PC-3 (cell line): ENCODE measurements around the gene MELK. TPM values are rescaled to one million over a fixed set of nuclear protein-coding genes. Genes with fewer than 3 reads are reported as not detected.

Experiments used
- ATAC-seq: fragments of 200-7000 bp; cut with Tn5 transposase; 2 replicates; pipeline ENCODE4 v1.9.1; 2020; ENCODE audit warnings: mild to moderate bottlenecking, moderate library complexity
- BruUV-seq: library from RNA; stranded (reverse); fragments of 400-500 nt; replicated peaks from 2 replicates; lab custom pipeline; 2021; lab: Mats Ljungman, UMichigan
- CTCF ChIA-PET: fragments of 300-600 bp; sonication (Branson Sonifier 250); formaldehyde crosslinking; loops from one replicate; lab custom pipeline; 2022; ENCODE audit warnings: antibody characterized with exemption; lab: Charles Lee
- POLR2A ChIA-PET: fragments of 300-600 bp; sonication (Branson Sonifier 250); formaldehyde crosslinking; loops from one replicate; lab custom pipeline; 2022; ENCODE audit warnings: antibody characterized with exemption; ENCODE audit not compliant: unreplicated experiment; lab: Charles Lee
- DNase-seq: peaks from one replicate; pipeline ENCODE4 v3.0.0-alpha.2; 2015
- H2AFZ ChIP-seq: fragments of 300-600 bp; sonication (generic); 2 replicates; pipeline ENCODE4 v1.6.0; 2016; ENCODE audit warnings: antibody characterized with exemption, low read length
- H3F3A ChIP-seq: fragments of 300-600 bp; sonication (generic); one replicate; pipeline ENCODE4 v1.6.0; 2017; ENCODE audit warnings: antibody characterized with exemption, low read length, control low read depth, mild to moderate bottlenecking; ENCODE audit not compliant: unreplicated experiment
- H3K27ac ChIP-seq: fragments of 300-600 bp; sonication (generic); 2 replicates; pipeline ENCODE4 v1.5.1; 2016; ENCODE audit warnings: mild to moderate bottlenecking, low read length
- H3K27me3 ChIP-seq: fragments of 300-600 bp; sonication (generic); 2 replicates; pipeline ENCODE4 v1.6.1; 2016; ENCODE audit warnings: low read length, mixed read lengths
- H3K36me3 ChIP-seq: fragments of 300-600 bp; sonication (generic); 2 replicates; pipeline ENCODE4 v1.6.1; 2016; ENCODE audit warnings: low read depth, mixed run types, low read length, mixed read lengths
- H3K4me1 ChIP-seq: fragments of 300-600 bp; sonication (generic); 2 replicates; pipeline ENCODE4 v1.5.1; 2016; ENCODE audit warnings: low read length; ENCODE audit not compliant: insufficient read depth
- H3K4me2 ChIP-seq: fragments of 300-600 bp; sonication (generic); 2 replicates; pipeline ENCODE4 v1.6.0; 2016; ENCODE audit warnings: low read length
- H3K4me3 ChIP-seq: fragments of 300-600 bp; sonication (generic); 2 replicates; pipeline ENCODE4 v1.5.1; 2016; ENCODE audit warnings: mild to moderate bottlenecking, low read length, mixed read lengths
- H3K79me2 ChIP-seq: fragments of 300-600 bp; sonication (generic); 2 replicates; pipeline ENCODE4 v1.6.1; 2017; ENCODE audit warnings: low read length, mixed read lengths
- H3K9ac ChIP-seq: fragments of 300-600 bp; sonication (generic); 2 replicates; pipeline ENCODE4 v1.6.0; 2016; ENCODE audit warnings: mild to moderate bottlenecking, low read length
- H3K9me2 ChIP-seq: fragments of 300-600 bp; sonication (generic); replicated peaks from 2 replicates; pipeline ENCODE4 v1.6.1; 2016; ENCODE audit warnings: mixed run types, low read length, mixed read lengths
- H3K9me3 ChIP-seq: fragments of 300-600 bp; sonication (generic); 2 replicates; pipeline ENCODE4 v1.6.1; 2016; ENCODE audit warnings: low read length, mixed read lengths
- H4K20me1 ChIP-seq: fragments of 300-600 bp; sonication (generic); 2 replicates; pipeline ENCODE4 v1.6.1; 2016; ENCODE audit warnings: low read length, mixed read lengths
- EZH2 ChIP-seq: fragments of 300-600 bp; sonication (generic); IDR thresholded peaks from one replicate; pipeline ENCODE4 v1.6.1; 2017; ENCODE audit warnings: antibody characterized with exemption, mild to moderate bottlenecking, low read length; ENCODE audit not compliant: unreplicated experiment
- EZH2phosphoT487 ChIP-seq: fragments of 300-600 bp; sonication (generic); IDR thresholded peaks from 2 replicates; pipeline ENCODE4 v1.6.1; 2018; ENCODE audit warnings: mild to moderate bottlenecking, antibody characterized with exemption, low read length, borderline replicate concordance
- intact Hi-C: fragments of 100-400 bp; cut with micrococcal nuclease; formaldehyde crosslinking; loops from 2 replicates; pipeline ENCODE4 v1.9.0; 2023
- total RNA-seq: library from RNA; depleted of rRNA; stranded (reverse); fragments of >200 nt; gene quantifications from 2 replicates; pipeline ENCODE4 v1.2.3, GENCODE V29; 2014
- TF ChIP-seq, protein P1 (sequence below): fragments of 300-600 bp; sonication (generic); conservative IDR thresholded peaks from 2 replicates; pipeline ENCODE4 v1.5.1; 2017; ENCODE audit warnings: antibody characterized with exemption, low read depth, mild to moderate bottlenecking, low read length

Gene MELK
- total RNA-seq, 1 experiment from 2014 or later = 40.8 TPM

DNA sequence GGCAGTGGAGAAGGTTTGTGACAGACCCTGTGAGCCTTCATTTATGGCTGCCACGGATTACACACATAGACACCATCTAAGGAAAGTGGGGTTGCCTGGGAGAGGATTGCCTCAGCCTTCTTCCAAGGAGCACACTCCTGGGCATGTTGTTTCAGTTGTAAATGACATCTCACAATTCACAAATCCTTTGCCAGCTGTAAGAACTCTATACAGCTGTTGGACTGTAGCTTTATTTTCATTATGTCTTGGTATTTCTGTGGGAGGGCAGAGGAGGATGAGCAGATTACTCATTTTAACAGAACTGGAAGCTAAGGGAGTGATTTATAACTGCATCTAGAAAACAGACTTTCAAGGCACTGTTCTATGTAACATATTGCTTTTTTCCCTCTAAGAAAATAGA lies 25.6 kb downstream of the MELK start:
- Histone ChIP-seq H3K9ac (no peak overlapping the region), H3K79me2 (peaks cover 3% of the 10 kb centered on the region; the same call in 1 of the 2 replicates), H3K27ac (no peak overlapping the region), H3K9me2 (no peaks in the 10 kb centered on the region), H3K4me2 (no peak overlapping the region), H3K9me3 (no peaks in the 10 kb centered on the region), H3K27me3 (no peaks in the 10 kb centered on the region), H4K20me1 (no peaks in the 10 kb centered on the region), H2AFZ (no peak overlapping the region), H3K36me3 (peaks cover 32% of the 10 kb centered on the region), H3K4me3 (no peak overlapping the region), H3F3A (no peaks in the 10 kb centered on the region), H3K4me1 (no peaks in the 10 kb centered on the region)
- BruUV-seq = no TSS peak
- CTCF ChIA-PET = no interaction called here
- DNase-seq (no peak), ATAC-seq (no peak)
- TF ChIP-seq, protein P1, sequence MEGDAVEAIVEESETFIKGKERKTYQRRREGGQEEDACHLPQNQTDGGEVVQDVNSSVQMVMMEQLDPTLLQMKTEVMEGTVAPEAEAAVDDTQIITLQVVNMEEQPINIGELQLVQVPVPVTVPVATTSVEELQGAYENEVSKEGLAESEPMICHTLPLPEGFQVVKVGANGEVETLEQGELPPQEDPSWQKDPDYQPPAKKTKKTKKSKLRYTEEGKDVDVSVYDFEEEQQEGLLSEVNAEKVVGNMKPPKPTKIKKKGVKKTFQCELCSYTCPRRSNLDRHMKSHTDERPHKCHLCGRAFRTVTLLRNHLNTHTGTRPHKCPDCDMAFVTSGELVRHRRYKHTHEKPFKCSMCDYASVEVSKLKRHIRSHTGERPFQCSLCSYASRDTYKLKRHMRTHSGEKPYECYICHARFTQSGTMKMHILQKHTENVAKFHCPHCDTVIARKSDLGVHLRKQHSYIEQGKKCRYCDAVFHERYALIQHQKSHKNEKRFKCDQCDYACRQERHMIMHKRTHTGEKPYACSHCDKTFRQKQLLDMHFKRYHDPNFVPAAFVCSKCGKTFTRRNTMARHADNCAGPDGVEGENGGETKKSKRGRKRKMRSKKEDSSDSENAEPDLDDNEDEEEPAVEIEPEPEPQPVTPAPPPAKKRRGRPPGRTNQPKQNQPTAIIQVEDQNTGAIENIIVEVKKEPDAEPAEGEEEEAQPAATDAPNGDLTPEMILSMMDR = no peak
- no peak for TF ChIP-seq EZH2phosphoT487
- TF ChIP-seq EZH2 = no peak
- POLR2A ChIA-PET = no interaction called here
- intact Hi-C loops = no loop called here

DNA sequence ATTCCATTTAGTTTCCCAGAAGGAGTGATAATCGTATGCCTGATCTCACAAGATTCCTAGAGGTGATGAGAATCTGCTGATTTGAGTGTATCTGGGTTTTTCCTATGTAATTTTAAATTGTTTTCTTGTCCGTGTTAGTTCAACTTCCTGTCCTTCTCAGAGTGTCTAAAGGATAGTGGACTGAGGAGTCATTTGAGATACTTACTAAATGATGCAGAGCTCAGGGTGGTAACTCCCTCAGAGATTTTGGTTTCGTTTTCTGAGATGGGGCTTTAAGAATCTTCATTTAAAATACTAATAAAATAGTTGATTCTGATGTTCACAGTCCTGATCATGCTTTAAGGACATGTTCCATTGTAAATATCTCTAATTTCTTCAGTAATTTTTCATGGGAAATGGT lies 30.3 kb downstream of the MELK start:
- BruUV-seq = no TSS peak
- no peak overlapping the region for H2AFZ ChIP-seq
- H3K4me1 ChIP-seq = no peaks in the 10 kb centered on the region
- H3K9me2 ChIP-seq = no peaks in the 10 kb centered on the region
- H3K79me2 ChIP-seq = peaks cover 3% of the 10 kb centered on the region; the same call in 1 of the 2 replicates
- no peaks in the 10 kb centered on the region for H3K27me3 ChIP-seq
- H3K4me2 ChIP-seq = no peak overlapping the region
- peaks cover 22% of the 10 kb centered on the region for H3K36me3 ChIP-seq
- intact Hi-C loops = no loop called here
- no peak overlapping the region for H3K9ac ChIP-seq
- DNase-seq = no peak
- no peak for TF ChIP-seq EZH2
- TF ChIP-seq EZH2phosphoT487 = no peak
- TF ChIP-seq, protein P1 = no peak
- no peaks in the 10 kb centered on the region for H3K9me3 ChIP-seq
- POLR2A ChIA-PET = no interaction called here
- H3F3A ChIP-seq = no peaks in the 10 kb centered on the region
- H3K4me3 ChIP-seq = no peak overlapping the region
- H3K27ac ChIP-seq = no peak overlapping the region
- ATAC-seq = no peak
- CTCF ChIA-PET = no interaction called here
- no peaks in the 10 kb centered on the region for H4K20me1 ChIP-seq

DNA sequence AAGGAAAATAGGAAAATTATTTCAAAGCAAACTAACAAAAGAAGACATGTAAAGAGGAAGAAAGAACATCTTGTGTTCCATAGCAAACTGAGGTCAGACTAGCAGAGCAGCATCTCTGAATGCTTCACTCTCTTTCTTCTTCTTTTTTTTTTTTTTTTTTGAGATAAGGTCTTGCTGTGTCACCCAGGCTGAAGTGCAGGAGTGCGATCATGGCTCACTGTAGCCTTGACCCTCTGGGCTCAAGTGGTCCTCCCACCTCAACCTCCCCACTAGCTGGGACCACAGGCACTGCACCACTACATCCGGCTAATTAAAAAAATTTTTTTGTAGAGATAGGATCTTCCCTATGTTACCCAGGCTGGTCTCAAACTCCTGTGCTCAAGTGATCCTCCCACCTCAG lies 36.6 kb downstream of the MELK start:
- ChIA-PET POLR2A (no interaction called here), CTCF (no interaction called here)
- no TSS peak for BruUV-seq
- H3F3A ChIP-seq = no peaks in the 10 kb centered on the region
- DNase-seq (no peak), ATAC-seq (no peak)
- no peaks in the 10 kb centered on the region for H3K79me2 ChIP-seq
- H4K20me1 ChIP-seq = no peaks in the 10 kb centered on the region
- TF ChIP-seq EZH2 = no peak
- no peak for TF ChIP-seq EZH2phosphoT487
- TF ChIP-seq, protein P1 = no peak
- intact Hi-C loops = no loop called here
- no peak overlapping the region for H3K9ac ChIP-seq
- H3K9me2 ChIP-seq = no peaks in the 10 kb centered on the region
- H3K27ac ChIP-seq = no peak overlapping the region
- H3K27me3 ChIP-seq = no peaks in the 10 kb centered on the region
- H3K4me1 ChIP-seq = no peaks in the 10 kb centered on the region
- no peak overlapping the region for H3K4me2 ChIP-seq
- H2AFZ ChIP-seq = no peak overlapping the region
- H3K4me3 ChIP-seq = no peak overlapping the region
- H3K36me3 ChIP-seq = peaks cover 12% of the 10 kb centered on the region
- no peaks in the 10 kb centered on the region for H3K9me3 ChIP-seq
